Amniotic stem cell (primary cell): ENCODE measurements around the gene PRKAG2.

Experiments
- DNase-seq: peaks from one replicate; lab custom pipeline; 2025; lab: John Stamatoyannopoulos, UW

Gene PRKAG2

DNA sequence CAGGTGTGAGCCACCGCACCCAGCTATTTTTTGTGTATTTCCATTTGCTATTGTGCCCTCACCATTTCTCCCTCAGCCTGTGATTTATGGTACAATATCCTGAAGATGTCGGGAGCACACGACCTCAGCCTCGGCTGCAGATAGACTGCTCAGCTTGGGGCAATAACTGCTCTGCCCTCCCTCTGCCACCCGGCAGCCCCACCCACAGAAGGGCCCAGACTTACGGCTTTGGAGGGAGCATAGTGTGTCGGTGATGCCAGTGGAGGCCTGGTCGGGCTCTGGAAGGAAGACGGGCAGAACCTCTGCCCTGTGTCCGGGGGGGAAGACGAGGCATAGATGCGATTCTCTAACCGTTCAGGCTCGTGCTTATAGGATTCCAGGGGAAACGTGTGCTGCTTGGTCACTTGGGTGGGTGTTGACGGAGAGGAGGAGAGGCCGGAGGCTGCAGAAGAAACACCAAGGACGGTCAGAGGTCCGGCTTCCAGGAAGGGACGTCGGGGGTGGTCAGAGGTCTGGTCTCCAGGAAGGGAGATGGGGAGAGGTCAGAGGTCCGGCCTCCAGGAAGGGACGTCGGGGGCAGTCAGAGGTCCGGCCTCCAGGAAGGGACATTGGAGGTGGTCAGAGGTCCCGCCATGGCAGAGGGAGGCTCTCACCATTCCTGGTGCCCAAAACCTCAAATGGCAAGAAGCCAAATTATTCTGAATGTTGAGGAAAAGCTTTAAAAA lies 201.6 kb downstream of the PRKAG2 start:
- DNase-seq: no peak

DNA sequence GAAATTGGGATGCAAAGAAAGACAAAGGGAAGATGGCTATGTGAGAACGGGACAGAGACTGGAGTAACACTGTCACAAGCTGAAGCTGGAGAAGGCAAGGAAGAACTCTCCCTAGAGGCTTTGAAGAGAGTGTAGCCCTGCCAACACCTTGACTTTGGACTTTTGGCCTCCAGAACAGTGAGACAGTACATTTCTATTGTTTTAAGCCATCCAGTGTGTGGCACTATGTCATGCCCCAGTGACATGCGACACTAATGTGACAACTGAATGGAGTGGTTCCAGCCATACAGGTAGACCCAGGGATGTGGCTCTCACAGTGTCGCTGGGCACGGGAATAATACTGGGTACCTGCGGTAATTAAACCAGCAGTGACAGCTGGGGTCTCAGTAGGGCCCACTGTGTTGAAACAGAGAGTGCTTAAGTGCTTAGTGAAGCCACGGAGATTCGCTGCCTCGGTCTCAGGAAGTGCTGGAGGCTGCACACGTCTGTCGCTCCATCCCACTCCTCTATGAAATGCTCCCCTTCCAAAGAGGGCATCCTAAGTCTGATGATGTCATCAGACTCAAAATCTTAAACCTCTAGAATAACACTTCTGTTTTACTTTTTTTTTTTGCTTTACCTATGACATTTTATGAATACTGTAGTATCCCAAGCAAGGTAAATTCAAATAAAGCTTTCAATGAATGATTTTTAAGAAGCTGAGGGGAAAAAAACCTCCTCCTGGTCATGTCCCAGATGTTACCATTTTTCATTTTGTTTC lies 202.6 kb downstream of the PRKAG2 start:
- DNase-seq: no peak

DNA sequence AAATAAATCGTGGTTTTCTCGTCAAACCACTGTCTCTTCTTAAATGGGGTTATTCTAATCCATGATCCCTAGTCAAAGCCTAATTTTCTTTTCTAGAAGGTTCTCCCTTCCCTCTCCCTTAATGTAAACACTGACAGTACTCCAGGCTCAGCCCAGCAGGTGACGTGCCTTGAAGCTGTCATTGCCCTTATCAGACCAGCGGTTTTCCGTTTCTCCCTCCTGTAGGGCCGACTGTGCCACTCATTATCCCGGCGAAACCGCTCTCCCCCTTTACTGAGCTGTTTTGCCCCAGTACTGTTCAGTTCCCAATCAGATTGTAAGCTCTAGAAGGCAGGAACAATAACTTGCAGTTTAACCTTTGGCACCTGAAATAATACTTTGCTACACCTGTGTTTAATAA lies 203.7 kb downstream of the PRKAG2 start:
- no peak for DNase-seq

DNA sequence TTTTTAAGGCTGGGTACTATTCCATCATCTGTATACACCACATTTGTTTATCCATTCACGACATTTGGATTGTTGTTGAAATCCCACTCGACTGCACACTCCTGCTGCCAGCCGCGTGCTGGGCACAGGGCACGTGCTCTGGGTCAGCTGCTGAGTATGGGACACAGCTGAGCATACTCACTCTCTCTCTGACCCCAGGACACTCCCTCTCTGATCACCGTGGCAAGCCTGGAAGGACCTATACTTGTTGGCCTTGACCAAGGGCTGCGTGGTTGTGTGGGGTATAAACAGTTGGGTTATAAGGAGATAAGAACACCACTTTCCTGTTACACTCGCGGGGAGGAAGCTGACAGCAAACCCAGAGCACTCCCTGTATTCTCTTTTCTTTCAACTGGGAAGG lies 204.2 kb downstream of the PRKAG2 start:
- DNase-seq: no peak

DNA sequence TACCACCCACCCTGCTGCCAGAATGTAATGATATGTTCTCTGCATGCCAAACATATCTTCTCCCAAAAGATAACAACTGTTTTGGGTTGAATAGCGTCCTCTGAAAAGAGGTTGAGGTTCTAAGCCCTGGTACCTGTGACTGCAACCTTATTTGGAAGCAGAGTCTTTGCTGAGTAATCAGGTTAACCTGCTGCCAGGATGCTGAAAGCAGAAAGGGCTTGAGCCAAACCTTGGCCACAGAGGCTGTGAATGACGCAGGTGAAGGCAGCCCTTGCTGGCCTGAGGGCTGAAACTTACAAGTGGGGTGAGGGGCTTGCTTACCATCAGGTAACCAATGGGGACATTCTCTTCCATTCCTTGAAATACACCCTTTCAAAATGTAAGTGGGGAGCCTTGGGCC lies 205.4 kb downstream of the PRKAG2 start:
- DNase-seq: no peak

DNA sequence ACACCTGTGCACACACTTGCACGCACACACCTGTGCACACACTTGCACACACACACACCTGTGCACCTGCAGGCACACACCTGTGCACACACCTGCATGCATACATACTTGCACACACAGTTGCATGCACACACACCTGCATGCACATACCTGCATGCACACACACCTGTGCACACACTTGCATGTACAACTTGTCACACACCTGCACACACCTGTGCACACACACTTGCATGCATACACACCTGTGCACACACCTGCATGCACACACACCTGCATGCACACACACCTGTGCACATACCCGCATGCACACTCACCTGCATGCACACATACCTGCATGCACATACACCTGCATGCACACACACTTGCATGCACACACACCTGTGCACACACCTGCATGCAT lies 207.2 kb downstream of the PRKAG2 start:
- no peak for DNase-seq

DNA sequence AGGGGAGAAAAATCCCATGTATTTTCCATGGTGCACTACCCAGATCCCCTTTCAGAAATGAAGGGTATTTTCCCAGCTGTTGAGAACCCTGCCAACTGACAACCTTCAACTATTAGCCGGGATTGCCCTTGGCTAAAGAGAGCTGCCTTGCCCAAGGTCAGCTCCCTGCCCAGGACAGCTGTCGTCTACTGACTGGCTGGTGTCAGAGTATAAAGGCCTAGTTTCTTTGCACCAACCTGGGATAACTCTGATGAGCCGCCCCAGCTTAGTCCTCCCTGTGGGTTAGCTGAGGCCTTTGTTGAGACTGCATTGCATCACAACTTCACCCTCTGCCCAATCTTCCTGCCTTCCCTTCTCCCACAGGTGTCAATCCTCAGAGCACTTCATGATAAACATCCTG lies 210.0 kb downstream of the PRKAG2 start:
- DNase-seq: no peak

DNA sequence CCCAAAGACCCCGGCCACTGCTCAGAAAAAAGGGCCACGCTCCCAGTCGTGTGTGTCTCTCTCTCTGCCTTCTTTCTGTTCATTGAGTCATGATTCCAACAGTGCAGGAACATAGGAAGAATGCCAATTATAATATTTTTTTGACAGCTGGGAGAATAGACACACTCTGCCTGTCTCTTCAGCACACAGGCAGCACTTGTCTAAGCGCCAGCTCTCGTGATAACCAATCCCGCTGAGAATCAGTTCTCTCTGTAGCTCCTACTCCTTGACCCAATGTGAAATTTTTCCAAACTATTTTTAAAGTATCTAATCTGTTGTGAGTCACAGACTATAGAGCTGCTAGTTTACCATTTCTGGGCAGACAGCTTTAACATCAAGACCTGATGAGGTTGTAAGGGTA lies 211.5 kb downstream of the PRKAG2 start:
- DNase-seq: no peak

DNA sequence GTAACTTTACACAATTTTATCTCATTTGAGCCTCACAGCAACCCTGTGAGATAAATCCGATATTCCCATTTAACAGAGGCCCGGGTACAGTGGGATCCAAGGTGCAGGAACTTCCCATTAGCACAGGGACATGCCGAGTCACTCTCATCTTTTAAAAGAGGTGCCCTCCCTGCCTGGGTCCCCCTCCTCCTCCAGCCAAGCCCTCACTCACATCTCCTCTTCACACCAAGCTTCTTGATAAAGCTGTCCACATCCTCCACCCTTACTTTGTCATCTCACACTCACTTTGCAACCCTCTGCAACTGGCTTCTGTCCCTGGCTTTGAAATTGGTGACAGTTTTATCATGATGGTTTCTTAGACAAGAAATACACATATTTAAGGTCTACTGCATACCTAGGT lies 212.6 kb downstream of the PRKAG2 start:
- DNase-seq: no peak

DNA sequence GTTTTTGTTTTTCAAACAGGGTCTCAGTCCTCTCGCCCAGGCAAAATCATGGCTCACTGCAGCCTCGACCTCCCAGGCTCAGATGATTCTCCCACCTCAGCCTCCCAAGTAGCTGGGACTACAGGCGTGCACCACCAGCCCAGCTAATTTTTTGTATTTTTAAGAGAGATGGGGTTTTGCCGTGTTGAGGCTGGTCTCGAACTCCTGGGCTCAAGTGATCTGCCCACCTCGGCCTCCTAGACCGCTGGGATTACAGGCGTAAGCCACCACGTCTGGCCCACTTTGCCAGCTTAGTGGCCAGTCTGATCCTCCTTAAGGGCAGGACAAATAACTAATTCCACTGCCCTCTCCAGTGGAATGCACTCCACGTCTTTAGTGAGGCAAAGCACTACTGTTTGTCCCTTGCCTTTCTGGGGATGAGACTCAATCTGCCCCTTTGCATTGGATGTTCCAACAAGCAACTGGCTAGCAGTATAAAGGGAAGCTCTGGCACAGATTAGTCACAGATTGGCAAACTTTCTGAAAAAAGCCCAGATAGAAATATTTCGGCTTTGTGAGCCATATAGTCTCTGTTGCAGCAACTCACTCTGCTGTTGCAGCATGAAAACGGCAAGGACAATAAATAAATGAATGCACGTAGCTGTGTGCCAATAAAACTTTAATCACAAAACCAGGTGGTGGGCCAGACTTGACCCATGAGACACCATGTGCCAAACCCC lies 213.4 kb downstream of the PRKAG2 start:
- DNase-seq: no peak

DNA sequence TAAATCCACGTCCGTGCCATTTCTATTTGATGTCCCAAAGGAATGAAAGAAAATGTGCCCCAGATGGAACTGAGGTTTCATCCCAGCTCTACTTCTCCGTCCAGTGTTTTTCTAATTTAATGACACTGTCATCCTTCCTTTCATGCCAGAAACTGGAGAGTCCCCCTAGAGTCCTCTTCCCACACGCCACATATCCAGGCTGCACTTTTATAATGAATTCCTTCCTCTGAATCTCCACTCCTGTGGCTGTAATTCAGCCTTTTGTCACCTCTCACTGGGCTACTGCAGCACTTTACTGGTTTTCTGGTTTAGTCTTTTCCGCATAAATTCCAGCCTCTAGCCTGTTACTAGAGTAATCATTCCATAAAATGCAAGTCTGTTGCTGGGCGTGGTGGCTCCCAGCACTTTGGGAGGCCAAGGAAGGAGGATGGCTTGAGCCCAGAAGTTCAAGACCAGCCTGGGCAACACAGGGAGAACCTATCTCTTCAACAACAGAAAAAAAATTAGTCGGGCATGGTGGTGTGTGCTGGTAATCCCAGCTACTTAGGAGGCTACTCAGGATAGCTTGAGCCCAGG lies 214.6 kb downstream of the PRKAG2 start:
- no peak for DNase-seq

DNA sequence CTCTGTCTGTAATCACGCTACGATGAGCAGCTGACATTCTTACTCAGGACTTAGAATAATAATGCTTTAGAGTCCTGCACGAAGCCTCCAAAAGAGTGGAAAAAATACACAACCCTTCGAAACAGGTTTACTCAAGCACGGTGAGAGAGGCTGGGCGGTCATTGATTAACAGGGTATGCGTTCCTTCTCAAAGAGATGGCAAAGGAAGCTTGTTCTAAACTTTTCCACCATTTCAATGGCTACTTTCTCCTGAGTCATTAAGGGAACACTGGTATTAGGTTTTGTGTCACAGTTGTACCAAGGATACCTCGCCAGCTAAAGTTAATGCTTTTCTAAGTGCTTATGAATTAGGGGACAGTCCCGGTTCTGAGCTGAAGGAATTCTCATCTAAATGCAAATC lies 215.3 kb downstream of the PRKAG2 start:
- no peak for DNase-seq

DNA sequence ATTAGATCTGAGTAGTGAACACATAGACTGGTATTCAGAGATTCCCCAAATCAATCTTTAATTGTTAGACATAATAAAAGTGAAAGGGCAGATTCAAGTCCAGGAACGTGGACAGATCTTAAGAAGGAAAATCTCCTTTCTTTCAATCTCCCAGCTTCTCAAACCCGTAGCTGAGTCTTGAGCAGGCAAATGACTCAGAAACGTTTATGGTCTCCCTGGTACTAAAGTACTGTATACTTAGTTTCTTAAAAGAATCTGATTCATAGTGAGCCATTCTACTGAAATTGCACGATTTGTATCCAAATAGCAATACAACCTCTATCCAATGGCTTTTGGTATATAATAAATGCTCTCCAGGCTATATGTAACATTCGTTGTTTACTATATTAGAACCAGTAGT lies 216.8 kb downstream of the PRKAG2 start:
- no peak for DNase-seq

DNA sequence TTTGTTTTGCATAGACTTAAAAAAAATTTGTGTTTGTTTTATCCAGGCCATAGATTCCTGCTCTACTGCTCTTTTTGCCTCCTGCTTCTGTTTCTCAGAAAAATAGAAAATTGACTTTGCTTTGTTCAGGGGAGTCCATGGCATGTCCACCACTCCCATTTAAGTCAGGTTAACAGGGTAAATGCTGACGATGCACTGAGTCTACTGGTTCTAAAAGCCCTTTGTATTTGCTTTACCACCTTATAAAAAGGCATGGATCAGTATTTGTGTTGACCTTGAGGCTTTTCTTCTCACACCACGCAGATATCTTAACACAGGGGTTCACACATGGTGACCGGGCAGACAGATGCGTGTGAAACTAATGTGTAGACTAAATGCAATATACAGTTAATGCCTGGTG lies 217.7 kb downstream of the PRKAG2 start:
- no peak for DNase-seq

DNA sequence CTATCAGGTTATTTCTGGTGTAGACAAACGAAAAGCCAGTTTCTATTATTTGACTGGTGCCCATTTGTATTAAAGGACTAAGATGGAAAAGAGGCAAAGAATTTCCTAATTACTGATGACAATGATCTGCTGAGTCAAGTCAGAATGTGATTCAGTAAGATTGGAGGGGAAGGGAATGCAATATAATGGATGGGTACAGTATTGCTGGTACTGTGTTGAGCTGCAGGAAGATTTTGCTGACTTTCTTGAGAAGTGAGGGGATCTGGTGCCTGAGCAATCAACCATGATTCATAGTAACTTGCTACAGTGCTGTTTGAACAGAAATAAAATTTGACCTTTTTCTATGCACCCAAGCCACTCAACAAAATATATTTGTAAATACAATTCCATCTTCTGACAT lies 218.1 kb downstream of the PRKAG2 start:
- no peak for DNase-seq

DNA sequence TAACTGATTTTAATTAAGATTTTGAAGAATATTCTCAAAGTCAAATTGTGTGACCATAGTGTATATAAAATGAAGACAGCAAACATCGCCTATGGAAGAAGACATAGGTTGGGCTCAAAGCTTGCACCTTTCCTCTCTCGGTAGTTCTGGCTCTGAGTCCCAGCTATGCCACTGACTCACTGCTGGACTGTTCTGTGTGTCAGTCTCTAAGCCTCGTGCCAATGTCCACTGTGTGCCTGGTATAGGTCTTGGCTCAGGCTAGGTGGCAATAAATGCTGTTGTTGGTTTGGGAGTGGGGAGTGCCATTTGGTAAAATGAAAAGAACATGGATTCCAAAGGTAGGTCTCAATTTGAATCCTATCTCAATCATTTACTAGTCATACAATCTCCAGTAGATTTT lies 219.7 kb downstream of the PRKAG2 start:
- DNase-seq: no peak

DNA sequence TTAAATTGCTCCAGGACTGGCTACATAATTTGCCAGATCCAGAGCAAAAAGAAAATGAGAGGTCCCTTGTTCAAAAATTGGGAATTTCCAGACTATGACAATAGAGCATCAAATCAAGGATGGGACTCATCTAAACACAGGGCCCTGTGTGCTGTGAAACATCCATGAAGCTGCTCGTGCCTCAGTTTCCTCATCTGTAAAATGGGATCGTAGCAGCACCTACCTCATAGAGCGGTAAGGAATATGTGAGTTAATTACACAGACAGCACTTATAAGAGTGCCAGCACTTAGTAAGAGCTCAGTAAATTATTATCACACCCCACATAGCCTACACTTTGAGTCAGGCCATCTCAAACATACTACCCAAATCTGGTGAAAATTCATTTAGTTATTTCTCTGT lies 221.4 kb downstream of the PRKAG2 start:
- no peak for DNase-seq

DNA sequence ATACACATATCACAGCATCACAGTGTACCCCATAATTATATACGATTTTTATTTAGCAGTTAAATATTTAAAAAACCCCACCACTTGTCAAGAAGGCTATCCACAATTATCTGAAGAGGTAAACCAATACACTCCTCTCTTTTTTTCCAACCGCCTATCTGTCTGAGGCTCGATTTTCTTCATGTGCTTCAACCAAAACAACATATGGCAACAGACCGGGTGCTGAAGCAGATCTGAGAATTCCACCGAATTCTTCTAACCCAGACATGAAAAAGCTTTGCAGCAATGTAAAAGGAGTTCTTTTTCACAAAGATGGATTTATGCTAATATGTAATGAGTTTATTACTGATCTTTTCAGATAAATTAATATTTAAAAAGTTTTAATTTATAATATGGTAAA lies 224.8 kb downstream of the PRKAG2 start:
- DNase-seq: no peak

DNA sequence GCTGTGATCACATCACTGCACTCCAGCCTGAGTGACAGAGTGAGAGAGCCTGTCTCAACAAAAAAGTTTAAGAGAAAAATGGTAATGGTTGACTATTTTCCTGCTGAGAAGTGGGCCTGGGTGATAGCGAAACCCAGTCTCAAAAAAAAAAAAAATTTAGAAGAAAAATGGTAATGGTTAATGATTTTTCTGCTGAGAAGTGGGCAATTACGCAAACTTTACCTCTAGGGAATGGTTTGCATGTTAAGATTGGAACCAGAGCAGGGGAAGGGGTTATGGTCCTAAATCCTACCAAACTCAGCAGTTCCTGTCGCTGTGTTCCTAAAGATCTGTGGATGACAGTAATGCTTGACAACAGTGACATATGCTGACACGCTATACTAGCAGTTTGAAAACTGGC lies 226.8 kb downstream of the PRKAG2 start:
- DNase-seq: no peak

DNA sequence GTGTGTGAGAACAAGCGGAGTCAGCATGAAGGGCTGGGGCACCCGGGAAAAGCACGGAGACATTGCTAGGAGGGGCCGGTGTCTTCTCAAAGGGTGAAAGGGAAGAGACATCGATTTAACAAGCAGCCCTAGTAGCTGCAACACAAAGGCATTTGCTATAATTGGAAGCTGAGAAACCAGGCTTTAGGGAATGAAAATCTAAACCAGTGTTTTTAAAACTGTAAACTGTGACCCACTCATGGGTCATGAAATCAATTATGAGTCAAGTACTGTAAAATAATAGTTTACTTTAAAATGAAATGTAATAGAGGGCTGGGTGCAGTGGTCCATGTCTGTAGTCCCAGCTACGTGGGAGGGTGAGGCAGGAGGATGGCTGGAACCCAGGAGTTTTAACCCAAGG lies 228.5 kb downstream of the PRKAG2 start:
- no peak for DNase-seq

DNA sequence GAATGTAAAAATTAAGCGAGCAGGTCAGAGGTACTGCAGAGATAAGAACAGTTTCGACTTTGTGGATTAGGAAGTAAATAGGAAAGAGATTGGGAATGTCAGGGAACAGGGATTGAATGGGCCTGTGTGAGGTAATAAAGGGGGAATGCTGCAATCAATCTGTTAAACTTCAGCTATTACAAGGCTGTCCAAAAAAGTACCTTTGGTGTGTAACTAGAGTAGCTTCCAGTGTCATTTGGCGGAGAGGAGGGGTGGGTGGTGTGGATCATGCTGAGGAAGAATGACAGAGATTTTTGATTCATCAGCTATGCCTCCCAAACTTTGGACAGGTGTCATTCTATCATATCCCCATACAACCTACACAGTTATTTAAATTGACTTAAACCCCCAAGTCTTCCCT lies 229.0 kb downstream of the PRKAG2 start:
- DNase-seq: no peak

DNA sequence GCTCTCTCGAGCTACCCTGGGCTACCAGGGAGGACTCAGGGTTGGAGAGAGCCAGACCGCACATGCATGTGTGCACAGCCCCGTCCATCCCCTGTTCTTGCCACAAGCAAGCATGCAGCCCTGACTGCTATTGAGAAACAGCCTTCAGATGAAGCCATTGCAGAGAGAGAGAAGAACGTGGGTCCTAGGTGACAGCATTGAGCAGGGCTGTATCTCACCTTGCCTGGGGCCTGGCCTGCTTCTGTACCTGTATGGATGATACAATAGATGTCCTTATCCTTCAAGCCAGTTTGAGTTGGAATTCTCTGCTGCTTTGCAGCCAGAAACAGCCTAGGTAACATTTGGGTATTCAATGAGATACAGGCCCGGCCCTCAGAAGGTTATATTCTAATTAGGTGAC lies 229.9 kb downstream of the PRKAG2 start:
- no peak for DNase-seq

DNA sequence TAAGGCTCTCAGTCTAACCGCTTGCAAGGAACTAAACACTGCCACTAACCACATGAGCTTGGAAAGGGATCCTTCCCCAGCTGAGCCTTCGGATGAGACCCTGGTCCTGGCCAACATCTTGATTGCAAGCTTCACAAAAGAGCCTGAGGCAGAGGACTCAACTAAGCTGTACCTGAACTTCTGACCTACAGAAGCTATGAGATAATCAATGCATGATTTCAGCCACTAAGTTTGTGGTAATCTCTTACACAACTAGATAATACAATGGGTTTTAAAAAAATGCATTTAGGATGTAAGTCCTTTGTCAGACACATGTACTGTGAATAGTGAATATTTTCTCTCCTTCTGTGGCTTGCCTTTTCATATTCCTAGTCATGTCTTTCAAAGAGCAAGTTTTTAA lies 231.6 kb downstream of the PRKAG2 start:
- no peak for DNase-seq
